ENCODE measurements around the gene KDM6A. TPM values are rescaled to one million over a fixed set of nuclear protein-coding genes. Genes with fewer than 3 reads are reported as not detected.
"Not testable (repeated sequence)": the region's sequence is repeated elsewhere in the genome, so short reads cannot be mapped to it uniquely, and the experiment has no call there.

KDM6A gene
- total and polyA plus RNA-seq, 2 donors (not counting 1 experiment from before 2014, with no cell fraction given) = 33.3 to 57.0 TPM

- no peak overlapping the region for H3K27ac ChIP-seq (ENCODE audit: low read length in 2 of 2)
- WGBS (ENCODE audit: insufficient coverage) = 100% methylated on average over 2 of the region's 7 CpGs
- Mint-ChIP-seq H3K9me3 (ENCODE audit: insufficient read depth) (peaks cover 4% of the 10 kb centered on the region), H3K4me3 (no peak overlapping the region), H3K4me1 (no peaks in the 10 kb centered on the region), H3K27ac (no peak overlapping the region), H3K27me3 (no peaks in the 10 kb centered on the region)
- intact Hi-C loops (cut with micrococcal nuclease) = no loop called here
- H3K36me3 ChIP-seq (replicated peaks in 1 of 2; ENCODE audit: control extremely low read depth in 1 of 2, control insufficient read depth in 1 of 2, extremely low read depth in 1 of 2, insufficient read depth in 2 of 2, low read length in 1 of 2) = no peaks in the 10 kb centered on the region
- no peak overlapping the region for H3K4me2 ChIP-seq (replicated peaks; ENCODE audit: low read depth, low read length, poor library complexity, severe bottlenecking)
- no peaks in the 10 kb centered on the region for H3K79me2 ChIP-seq (ENCODE audit: control insufficient read depth, insufficient read depth, low read length)
- no peak overlapping the region for H3K4me3 ChIP-seq (ENCODE audit: control extremely low read depth in 1 of 5, extremely low read depth in 1 of 5, insufficient read depth in 1 of 5, low read depth in 2 of 5, low read length in 4 of 5)
- H3K27me3 ChIP-seq (replicated peaks in 1 of 4; ENCODE audit: control extremely low read depth in 1 of 4, control insufficient read depth in 3 of 4, insufficient read depth in 4 of 4, low read length in 3 of 4) = no peaks in the 10 kb centered on the region
- H4K20me1 ChIP-seq (ENCODE audit: control insufficient read depth, insufficient read depth, low read length, poor library complexity, severe bottlenecking) = no peaks in the 10 kb centered on the region
- no peaks in the 10 kb centered on the region for H3K9me3 ChIP-seq (ENCODE audit: control extremely low read depth in 1 of 3, control insufficient read depth in 2 of 3, insufficient read depth in 1 of 3, low read length in 2 of 3)
- no peak for TF ChIP-seq EZH2 (IDR thresholded peaks at IDR 0.05; ENCODE audit: borderline replicate concordance, insufficient read depth, low read depth, low read length, poor library complexity, severe bottlenecking)
- TF ChIP-seq CTCF (IDR thresholded peaks at IDR 0.05) = no peak
- no peak for ATAC-seq (ENCODE audit: low read depth)
- H3K4me1 ChIP-seq (ENCODE audit: control insufficient read depth in 2 of 2, insufficient read depth in 2 of 2, low read length in 2 of 2) = no peaks in the 10 kb centered on the region
- H2AFZ ChIP-seq (ENCODE audit: insufficient read depth, low read depth, low read length, poor library complexity, severe bottlenecking) = no peak overlapping the region
- ChIA-PET POLR2A (no interaction called here), CTCF (no interaction called here)
- no peak overlapping the region for H3K9ac ChIP-seq (ENCODE audit: low read length)
- DNase-seq = no peak
Observed at GRCh38 chrX:45134315-45134731, 261.3 kb downstream of the KDM6A start.

- no peak overlapping the region for H2AFZ ChIP-seq (ENCODE audit: insufficient read depth, low read depth, low read length, poor library complexity, severe bottlenecking)
- TF ChIP-seq EZH2 (IDR thresholded peaks at IDR 0.05; ENCODE audit: borderline replicate concordance, insufficient read depth, low read depth, low read length, poor library complexity, severe bottlenecking) = no peak
- TF ChIP-seq CTCF (IDR thresholded peaks at IDR 0.05) = no peak
- ATAC-seq (ENCODE audit: low read depth) (no peak), DNase-seq (no peak)
- no peak overlapping the region for H3K4me3 ChIP-seq (ENCODE audit: control extremely low read depth in 1 of 5, extremely low read depth in 1 of 5, insufficient read depth in 1 of 5, low read depth in 2 of 5, low read length in 4 of 5)
- H3K9me3 ChIP-seq (ENCODE audit: control extremely low read depth in 1 of 3, control insufficient read depth in 2 of 3, insufficient read depth in 1 of 3, low read length in 2 of 3) = no peaks in the 10 kb centered on the region
- intact Hi-C loops (cut with micrococcal nuclease) = no loop called here
- H3K27me3 ChIP-seq (replicated peaks in 1 of 4; ENCODE audit: control extremely low read depth in 1 of 4, control insufficient read depth in 3 of 4, insufficient read depth in 4 of 4, low read length in 3 of 4) = no peaks in the 10 kb centered on the region
- H3K4me1 ChIP-seq (ENCODE audit: control insufficient read depth in 2 of 2, insufficient read depth in 2 of 2, low read length in 2 of 2) = no peaks in the 10 kb centered on the region
- POLR2A ChIA-PET = no interaction called here
- Mint-ChIP-seq H3K27ac (no peak overlapping the region), H3K4me1 (no peaks in the 10 kb centered on the region), H3K4me3 (no peak overlapping the region), H3K27me3 (no peaks in the 10 kb centered on the region), H3K9me3 (ENCODE audit: insufficient read depth) (peaks cover 4% of the 10 kb centered on the region)
- CTCF ChIA-PET = no interaction called here
- H3K27ac ChIP-seq (ENCODE audit: low read length in 2 of 2) = no peak overlapping the region
- no peaks in the 10 kb centered on the region for H3K36me3 ChIP-seq (replicated peaks in 1 of 2; ENCODE audit: control extremely low read depth in 1 of 2, control insufficient read depth in 1 of 2, extremely low read depth in 1 of 2, insufficient read depth in 2 of 2, low read length in 1 of 2)
- H3K4me2 ChIP-seq (replicated peaks; ENCODE audit: low read depth, low read length, poor library complexity, severe bottlenecking) = no peak overlapping the region
- no peaks in the 10 kb centered on the region for H3K79me2 ChIP-seq (ENCODE audit: control insufficient read depth, insufficient read depth, low read length)
- WGBS (ENCODE audit: insufficient coverage) = no CpG with 5 or more reads among the region's 3 CpGs
- H3K9ac ChIP-seq (ENCODE audit: low read length) = no peak overlapping the region
- no peaks in the 10 kb centered on the region for H4K20me1 ChIP-seq (ENCODE audit: control insufficient read depth, insufficient read depth, low read length, poor library complexity, severe bottlenecking)
Observed at GRCh38 chrX:45134775-45135174, 261.8 kb downstream of the KDM6A start.

- H3K9me3 Mint-ChIP-seq (ENCODE audit: insufficient read depth); H3K4me3 Mint-ChIP-seq; intact Hi-C loops (cut with micrococcal nuclease); DNase-seq; H3K27ac ChIP-seq (ENCODE audit: low read length in 2 of 2); H3K4me1 Mint-ChIP-seq; H3K79me2 ChIP-seq (ENCODE audit: control insufficient read depth, insufficient read depth, low read length); H3K36me3 ChIP-seq (replicated peaks in 1 of 2; ENCODE audit: control extremely low read depth in 1 of 2, control insufficient read depth in 1 of 2, extremely low read depth in 1 of 2, insufficient read depth in 2 of 2, low read length in 1 of 2); POLR2A ChIA-PET; H3K4me3 ChIP-seq (ENCODE audit: control extremely low read depth in 1 of 5, extremely low read depth in 1 of 5, insufficient read depth in 1 of 5, low read depth in 2 of 5, low read length in 4 of 5); H2AFZ ChIP-seq (ENCODE audit: insufficient read depth, low read depth, low read length, poor library complexity, severe bottlenecking); H3K27me3 Mint-ChIP-seq; H3K9ac ChIP-seq (ENCODE audit: low read length); ATAC-seq (ENCODE audit: low read depth); H3K4me2 ChIP-seq (replicated peaks; ENCODE audit: low read depth, low read length, poor library complexity, severe bottlenecking); H3K9me3 ChIP-seq (ENCODE audit: control extremely low read depth in 1 of 3, control insufficient read depth in 2 of 3, insufficient read depth in 1 of 3, low read length in 2 of 3); H3K4me1 ChIP-seq (ENCODE audit: control insufficient read depth in 2 of 2, insufficient read depth in 2 of 2, low read length in 2 of 2); H3K27me3 ChIP-seq (replicated peaks in 1 of 4; ENCODE audit: control extremely low read depth in 1 of 4, control insufficient read depth in 3 of 4, insufficient read depth in 4 of 4, low read length in 3 of 4); H3K27ac Mint-ChIP-seq; H4K20me1 ChIP-seq (ENCODE audit: control insufficient read depth, insufficient read depth, low read length, poor library complexity, severe bottlenecking); CTCF ChIA-PET: not testable (repeated sequence)
- no CpG with 5 or more reads among the region's 4 CpGs for WGBS (ENCODE audit: insufficient coverage)
Observed at GRCh38 chrX:45135391-45136075, 262.5 kb downstream of the KDM6A start.

Measured in B cell (primary cell).